HG02678 (cell line): ENCODE measurements around the gene EPC2.

Experiments used
- ATAC-seq: cut with Tn5 transposase; IDR thresholded peaks from one replicate; pipeline ENCODE4 v1.9.1; 2021; ENCODE audit warnings: mild to moderate bottlenecking, moderate library complexity; ENCODE audit not compliant: unreplicated experiment

The EPC2 gene, protein sequence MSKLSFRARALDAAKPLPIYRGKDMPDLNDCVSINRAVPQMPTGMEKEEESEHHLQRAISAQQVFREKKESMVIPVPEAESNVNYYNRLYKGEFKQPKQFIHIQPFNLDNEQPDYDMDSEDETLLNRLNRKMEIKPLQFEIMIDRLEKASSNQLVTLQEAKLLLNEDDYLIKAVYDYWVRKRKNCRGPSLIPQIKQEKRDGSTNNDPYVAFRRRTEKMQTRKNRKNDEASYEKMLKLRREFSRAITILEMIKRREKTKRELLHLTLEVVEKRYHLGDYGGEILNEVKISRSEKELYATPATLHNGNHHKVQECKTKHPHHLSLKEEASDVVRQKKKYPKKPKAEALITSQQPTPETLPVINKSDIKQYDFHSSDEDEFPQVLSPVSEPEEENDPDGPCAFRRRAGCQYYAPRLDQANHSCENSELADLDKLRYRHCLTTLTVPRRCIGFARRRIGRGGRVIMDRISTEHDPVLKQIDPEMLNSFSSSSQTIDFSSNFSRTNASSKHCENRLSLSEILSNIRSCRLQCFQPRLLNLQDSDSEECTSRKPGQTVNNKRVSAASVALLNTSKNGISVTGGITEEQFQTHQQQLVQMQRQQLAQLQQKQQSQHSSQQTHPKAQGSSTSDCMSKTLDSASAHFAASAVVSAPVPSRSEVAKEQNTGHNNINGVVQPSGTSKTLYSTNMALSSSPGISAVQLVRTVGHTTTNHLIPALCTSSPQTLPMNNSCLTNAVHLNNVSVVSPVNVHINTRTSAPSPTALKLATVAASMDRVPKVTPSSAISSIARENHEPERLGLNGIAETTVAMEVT

DNA sequence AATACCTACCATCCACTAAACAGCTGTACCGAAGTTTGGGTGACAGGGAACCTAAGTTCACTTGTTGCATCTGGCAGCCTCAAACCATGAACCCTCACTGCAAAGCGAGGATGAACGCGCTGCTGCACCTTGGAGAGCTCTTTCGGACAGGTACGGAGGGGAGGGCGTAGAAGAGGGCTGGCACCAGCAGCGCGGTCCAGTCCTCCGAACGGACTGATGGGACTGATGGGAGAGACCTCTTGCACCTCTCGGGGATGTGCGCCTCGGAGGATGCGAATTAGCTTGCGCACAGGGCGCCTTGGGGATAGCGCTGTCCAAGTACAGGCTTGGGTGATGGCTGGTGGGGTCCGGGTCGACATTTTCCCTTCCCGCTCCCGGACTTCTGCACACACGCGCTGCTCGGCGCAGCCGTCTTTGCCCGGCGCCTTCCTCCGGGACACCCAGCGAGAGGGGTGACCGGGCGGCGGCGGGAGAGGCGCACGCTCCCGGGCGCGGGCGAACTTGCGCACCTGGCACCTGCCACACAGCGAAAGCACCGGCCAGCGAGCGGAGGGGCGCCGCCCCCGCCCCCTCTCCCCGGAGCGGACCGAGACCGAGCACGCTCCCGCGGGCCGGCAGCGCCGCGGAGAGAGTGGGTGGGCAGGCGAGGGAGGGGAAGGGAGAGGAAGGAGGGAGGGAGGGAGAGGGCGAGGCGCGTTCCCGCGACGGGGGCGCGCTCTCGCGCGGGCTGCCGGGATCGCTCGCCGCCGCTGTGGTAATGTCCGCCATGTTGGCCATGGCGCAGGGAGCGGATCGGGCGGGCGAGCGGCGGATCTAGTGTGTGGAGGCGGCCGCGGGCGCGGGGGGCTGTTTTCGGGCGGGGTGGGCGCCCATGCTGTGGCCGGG, at the start of gene EPC2:
EPC2 (plus strand) TSS at position 754 of the 885 bp plus-strand sequence. CDS start 267 bp downstream, outside the sequence.
- peak; percentile 62 for ATAC-seq

- ATAC-seq, result no peak
These were observed 48.5 kb upstream of the EPC2 start for GRCh38 chr2:148596018-148596417.

DNA sequence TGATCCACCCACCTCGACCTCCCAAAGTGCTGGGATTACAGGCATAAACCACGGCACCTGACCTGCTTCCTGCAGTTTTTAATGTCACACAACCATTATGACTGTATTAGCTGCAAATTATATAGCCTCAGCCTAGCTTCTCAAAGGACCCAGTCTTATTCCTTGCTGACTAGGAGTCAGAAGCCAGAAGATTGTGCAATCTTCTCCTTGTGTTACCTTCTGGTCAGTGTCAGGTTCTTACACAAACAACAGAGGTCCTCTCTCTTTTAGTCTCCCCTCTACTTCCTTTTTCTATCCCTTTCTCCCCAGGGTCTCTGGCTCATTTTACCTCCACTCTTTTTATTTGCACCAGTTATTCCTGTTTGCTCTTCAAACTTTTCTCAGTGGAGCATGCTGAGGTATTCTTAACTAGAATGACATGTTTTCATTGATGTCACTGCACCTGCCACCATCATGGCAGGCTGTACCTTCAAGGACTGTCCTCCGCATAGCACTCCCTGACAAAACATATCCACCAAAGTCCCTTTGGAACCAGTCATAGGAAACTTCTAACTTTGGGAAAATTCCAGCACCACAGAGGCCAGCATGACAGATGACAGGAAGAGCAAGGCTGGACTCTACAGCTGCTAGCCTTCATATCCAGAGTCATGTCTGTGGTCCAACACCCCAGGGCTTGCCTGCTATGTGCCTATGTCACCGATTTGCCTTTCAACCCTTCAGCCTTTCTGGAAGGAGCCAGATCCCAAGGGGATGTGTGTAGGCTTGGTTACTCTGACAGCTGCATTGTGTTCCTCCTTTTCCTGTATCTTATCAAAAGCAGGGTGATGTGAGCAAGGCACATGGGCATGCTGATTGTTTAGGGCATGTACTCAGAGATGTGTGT, 45.2 kb upstream of the EPC2 start:
- no peak for ATAC-seq

- ATAC-seq, result no peak
These were observed 41.5 kb upstream of the EPC2 start for GRCh38 chr2:148602885-148603561.

DNA sequence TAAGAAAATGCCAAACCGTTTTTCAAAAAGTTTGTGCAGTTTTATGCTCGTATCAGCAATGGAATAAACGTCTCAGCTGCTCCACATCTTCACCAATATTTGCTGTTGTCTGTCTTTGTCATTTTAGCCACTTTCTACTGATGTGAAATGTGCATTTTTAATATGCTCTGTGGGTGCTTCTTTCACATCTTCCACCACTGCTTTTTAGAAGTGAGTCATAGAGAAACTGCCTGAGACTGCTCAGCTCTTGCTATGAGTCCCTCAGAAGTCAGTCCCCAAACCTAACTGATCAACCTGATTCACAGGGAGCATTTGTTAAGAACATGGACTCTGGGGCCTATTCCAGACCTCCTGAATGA, 41.0 kb upstream of the EPC2 start:
- ATAC-seq, result peak; percentile 98

DNA sequence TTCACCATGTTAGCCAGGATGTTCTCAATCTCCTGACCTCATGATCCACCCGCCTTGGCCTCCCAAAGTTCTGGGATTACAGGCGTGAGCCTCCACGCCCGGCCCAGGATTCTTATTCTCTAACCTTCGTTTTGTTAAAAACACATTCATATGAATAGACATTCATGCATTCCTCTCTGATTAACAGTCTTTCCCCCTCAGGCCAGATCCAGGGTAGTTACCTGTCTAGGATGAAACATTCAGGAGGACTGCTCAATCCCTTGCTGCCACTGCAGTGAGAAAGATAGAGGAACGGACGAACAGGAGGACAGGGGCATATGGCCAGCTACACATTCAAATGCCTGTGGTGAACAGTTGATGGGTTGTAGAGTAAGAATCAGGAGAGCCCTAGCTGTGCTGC, 39.6 kb upstream of the EPC2 start:
- no peak for ATAC-seq

GRCh38 chr2:148607566-148607965, 37.0 kb upstream of the EPC2 start:
- no peak for ATAC-seq

DNA sequence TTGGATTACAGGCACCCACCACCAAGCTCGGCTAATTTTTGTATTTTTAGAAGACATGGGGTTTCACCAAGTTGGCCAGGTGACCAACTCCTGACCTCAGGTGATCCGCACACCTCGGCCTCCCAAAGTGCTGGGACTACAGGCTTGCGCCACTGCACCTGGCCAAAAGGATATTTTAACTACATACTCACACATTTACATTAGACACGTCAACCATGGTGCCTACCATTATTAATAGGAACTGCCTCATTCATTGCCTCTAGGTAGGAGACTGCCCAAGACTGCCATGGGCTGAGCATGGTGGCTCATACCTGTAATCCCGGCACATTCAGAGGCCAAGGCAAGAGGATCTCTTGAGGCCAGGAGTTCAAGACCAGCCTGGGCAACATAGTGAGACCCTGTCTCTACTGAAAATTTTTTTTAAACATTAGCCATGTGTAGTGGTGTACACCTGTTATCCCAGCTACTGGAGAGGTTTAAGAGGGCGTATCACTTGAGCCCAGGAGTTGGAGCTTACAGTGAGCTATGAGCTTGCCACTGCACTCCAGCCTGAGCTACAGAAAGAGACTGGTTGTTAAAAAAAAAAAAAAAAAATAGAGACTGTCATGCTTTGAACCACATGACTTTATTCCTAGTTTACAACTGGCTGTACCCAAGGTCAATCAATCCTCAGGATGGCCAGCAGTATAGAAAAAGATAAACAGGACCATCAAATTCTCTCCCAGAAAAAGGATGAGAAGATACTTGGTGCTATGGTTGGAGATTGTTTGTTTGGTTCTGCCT, 31.1 kb upstream of the EPC2 start:
- no peak for ATAC-seq

- ATAC-seq, result peak; percentile 23
These were observed 30.6 kb upstream of the EPC2 start for GRCh38 chr2:148614014-148614321.

GRCh38 chr2:148614322-148615049, 30.1 kb upstream of the EPC2 start:
- ATAC-seq, result peak; percentile 97

GRCh38 chr2:148615381-148615841, 29.1 kb upstream of the EPC2 start:
- ATAC-seq, result no peak

GRCh38 chr2:148616662-148617061, 27.9 kb upstream of the EPC2 start:
- no peak for ATAC-seq

- ATAC-seq, result no peak
These were observed 27.3 kb upstream of the EPC2 start for GRCh38 chr2:148617219-148617618.

GRCh38 chr2:148619560-148620195, 24.9 kb upstream of the EPC2 start:
- no peak for ATAC-seq

DNA sequence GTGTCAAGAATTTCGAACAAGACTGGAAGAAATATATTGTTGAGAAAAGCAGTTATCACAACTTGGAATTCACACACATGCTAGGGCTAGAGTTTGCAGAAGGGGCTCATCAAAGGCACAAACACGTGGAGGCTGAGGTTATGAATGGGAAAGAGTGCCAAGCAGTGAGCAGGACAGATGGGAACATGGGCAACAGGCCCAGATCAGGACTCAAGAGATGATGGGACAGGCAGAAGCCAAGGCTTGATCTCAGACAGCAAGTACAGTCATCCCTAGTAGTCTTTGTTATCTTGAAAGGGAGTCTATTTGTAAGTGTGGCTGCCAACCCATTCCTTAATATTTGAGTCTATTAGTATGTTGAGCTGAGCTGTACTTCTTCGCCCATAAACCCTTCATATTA, 22.2 kb upstream of the EPC2 start:
- ATAC-seq, result no peak

DNA sequence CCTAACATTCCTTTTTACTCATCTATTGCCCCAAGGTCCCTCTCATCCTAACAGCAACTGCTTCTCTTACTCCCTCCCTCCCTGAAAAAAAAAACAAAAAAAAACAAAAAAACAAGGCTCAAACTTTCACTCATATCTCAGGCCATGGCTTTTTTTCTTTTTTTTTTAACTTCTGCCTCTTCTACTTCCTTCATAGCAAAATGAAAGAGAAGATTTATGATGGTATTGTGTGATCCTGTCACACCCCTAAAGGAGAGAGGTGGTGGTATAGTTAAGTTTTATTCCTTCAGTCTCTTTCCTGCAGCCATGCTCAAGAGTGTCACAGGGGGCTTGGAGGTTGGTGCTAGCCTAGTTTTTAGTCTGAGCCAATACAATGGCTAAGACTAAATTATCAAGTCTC, 21.5 kb upstream of the EPC2 start:
- ATAC-seq, result no peak

DNA sequence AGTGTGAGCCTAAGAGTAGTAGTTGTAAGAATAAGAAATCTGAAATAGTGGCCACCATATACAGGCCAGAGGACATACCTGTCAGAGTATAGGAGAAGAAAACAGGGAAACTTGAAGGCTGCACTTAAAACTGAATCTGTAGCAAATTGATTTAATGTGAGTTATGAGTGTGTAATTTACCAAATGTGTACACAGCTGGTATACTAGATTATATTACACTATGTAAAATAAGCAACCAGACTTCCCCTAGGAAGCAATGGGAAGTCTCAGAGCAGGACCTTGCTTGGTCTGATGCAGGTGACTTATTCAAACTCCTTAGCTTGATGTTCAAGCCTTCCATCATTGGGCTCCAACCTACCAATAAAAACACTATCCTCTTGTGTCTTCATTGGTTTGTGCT, 17.3 kb upstream of the EPC2 start:
- no peak for ATAC-seq

DNA sequence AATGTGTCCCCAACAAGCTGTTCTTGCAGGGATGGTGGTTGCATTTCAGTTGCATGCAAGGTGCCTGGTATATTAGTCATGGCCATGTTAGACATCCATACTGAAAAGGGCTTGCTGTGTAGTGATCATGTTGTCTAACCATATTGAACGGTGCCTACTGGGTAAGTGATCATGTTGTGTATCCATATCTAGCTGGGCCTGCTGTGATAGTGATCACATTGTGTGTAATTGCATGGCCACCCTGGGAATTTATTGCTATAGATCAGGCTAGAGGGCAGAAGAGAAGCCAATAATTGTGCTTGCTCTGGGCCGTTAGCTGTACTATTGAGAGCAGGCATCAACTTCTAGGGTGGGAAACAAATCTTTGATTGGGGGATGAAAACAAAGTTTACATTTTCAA, 9.8 kb upstream of the EPC2 start:
- no peak for ATAC-seq
